ENCODE results near the gene SLC9A9. TPM values are rescaled to one million over a fixed set of nuclear protein-coding genes. Genes with fewer than 3 reads are reported as not detected.

Gene SLC9A9
- polyA plus RNA-seq, 1 donor (not counting 4 experiments of a cell fraction or from before 2014, with no cell fraction given), result 5.2 TPM

DNA sequence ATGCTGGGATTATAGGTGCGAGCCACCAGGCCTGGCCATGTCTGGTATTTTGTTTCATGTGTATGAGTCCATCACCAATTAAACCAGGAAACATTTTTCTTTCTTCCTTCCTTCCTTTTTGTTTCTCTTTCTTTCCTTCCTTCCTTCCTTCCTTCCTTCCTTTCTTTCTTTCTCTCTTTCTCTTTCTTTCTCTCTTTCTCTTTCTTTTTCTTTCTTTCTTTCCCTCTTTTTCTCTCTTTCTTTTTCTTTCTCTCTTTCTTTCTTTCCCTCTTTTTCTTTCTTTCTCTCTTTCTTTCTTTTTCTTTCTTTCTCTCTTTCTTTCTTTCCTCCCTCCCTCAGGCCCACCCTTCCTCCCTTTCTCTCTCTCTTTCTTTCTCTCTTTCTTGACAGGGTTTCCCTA lies 83.4 kb downstream of the SLC9A9 start:
- Histone ChIP-seq H4K20me1 (ENCODE audit: control insufficient read depth, extremely low read depth, insufficient read depth, low read length) (no peaks in the 10 kb centered on the region), H3K9me1 (ENCODE audit: control insufficient read depth, extremely low read depth, insufficient read depth, low read length) (no peaks in the 10 kb centered on the region), H3K4me1 (ENCODE audit: control insufficient read depth, extremely low read depth, insufficient read depth, low read length) (no peaks in the 10 kb centered on the region), H3K4me3 (ENCODE audit: control insufficient read depth in 2 of 3, extremely low read depth in 1 of 3, insufficient read depth in 2 of 3, low read depth in 1 of 3, low read length in 3 of 3) (no peak overlapping the region), H3K27me3 (ENCODE audit: control insufficient read depth, extremely low read depth, insufficient read depth, low read length) (no peaks in the 10 kb centered on the region), H3K27ac (ENCODE audit: control insufficient read depth, insufficient read depth, low read length) (no peak overlapping the region), H3K79me2 (ENCODE audit: control insufficient read depth, insufficient read depth, low read length) (no peaks in the 10 kb centered on the region), H3K9me3 (ENCODE audit: control insufficient read depth, low read depth, low read length) (no peaks in the 10 kb centered on the region), H3K36me3 (ENCODE audit: control insufficient read depth in 2 of 2, extremely low read depth in 1 of 2, insufficient read depth in 2 of 2, low read length in 2 of 2) (no peaks in the 10 kb centered on the region), H3K4me2 (ENCODE audit: control insufficient read depth, extremely low read depth, insufficient read depth, low read depth, low read length) (no peak overlapping the region), H2AFZ (ENCODE audit: control insufficient read depth, low read length) (no peak overlapping the region), H3K9ac (ENCODE audit: control insufficient read depth, extremely low read depth, insufficient read depth, low read length) (no peak overlapping the region)
- no peak for FAIRE-seq
- DNase-seq (ENCODE audit: low read depth, low spot score), result no peak
- dilution Hi-C loops (cut with MboI; ENCODE audit: extremely low pct_ligation_motif_present, low sequenced_read_pairs), result no loop called here
- TF ChIP-seq, protein P1, sequence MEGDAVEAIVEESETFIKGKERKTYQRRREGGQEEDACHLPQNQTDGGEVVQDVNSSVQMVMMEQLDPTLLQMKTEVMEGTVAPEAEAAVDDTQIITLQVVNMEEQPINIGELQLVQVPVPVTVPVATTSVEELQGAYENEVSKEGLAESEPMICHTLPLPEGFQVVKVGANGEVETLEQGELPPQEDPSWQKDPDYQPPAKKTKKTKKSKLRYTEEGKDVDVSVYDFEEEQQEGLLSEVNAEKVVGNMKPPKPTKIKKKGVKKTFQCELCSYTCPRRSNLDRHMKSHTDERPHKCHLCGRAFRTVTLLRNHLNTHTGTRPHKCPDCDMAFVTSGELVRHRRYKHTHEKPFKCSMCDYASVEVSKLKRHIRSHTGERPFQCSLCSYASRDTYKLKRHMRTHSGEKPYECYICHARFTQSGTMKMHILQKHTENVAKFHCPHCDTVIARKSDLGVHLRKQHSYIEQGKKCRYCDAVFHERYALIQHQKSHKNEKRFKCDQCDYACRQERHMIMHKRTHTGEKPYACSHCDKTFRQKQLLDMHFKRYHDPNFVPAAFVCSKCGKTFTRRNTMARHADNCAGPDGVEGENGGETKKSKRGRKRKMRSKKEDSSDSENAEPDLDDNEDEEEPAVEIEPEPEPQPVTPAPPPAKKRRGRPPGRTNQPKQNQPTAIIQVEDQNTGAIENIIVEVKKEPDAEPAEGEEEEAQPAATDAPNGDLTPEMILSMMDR (optimal IDR thresholded peaks at IDR 0.05 in 1 of 3, IDR thresholded peaks at IDR 0.05 in 1 of 3, conservative IDR thresholded peaks at IDR 0.05 in 1 of 3; ENCODE audit: extremely low read depth in 1 of 3, insufficient read depth in 2 of 3, low read length in 3 of 3), result no peak
- no peak for TF ChIP-seq EZH2 (IDR thresholded peaks at IDR 0.05; ENCODE audit: low read length)

DNA sequence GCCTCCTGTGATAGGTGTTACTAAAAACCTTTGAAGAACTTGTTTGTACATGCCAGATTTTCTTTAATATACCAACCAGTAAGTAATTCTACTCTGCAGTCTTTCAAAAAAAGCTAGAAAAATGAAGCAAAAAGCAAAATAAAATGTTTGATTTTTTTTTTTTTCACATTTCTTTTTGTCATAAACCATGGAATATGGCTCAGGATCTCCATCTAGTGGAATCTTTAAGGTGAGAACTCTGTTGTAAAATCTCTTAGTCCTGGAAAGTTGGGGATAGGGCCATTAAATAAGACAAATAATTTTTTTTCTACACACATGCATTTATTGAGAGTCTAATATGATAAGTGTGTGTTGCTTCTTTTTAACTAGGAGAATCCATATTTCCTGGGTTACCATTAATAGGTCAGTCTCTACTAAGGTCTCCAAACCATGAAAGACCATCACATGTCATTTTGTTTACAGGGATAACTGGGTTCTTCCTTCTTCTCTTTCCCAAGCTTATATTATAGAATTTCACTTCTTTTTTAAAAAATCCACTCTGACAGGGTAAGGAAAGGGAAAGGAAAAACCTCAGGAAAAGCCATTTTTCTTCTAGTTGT lies 84.6 kb downstream of the SLC9A9 start:
- Histone ChIP-seq H3K79me2 (ENCODE audit: control insufficient read depth, insufficient read depth, low read length) (no peaks in the 10 kb centered on the region), H4K20me1 (ENCODE audit: control insufficient read depth, extremely low read depth, insufficient read depth, low read length) (no peaks in the 10 kb centered on the region), H2AFZ (ENCODE audit: control insufficient read depth, low read length) (no peak overlapping the region), H3K9me3 (ENCODE audit: control insufficient read depth, low read depth, low read length) (no peaks in the 10 kb centered on the region), H3K4me2 (ENCODE audit: control insufficient read depth, extremely low read depth, insufficient read depth, low read depth, low read length) (no peak overlapping the region), H3K4me1 (ENCODE audit: control insufficient read depth, extremely low read depth, insufficient read depth, low read length) (no peaks in the 10 kb centered on the region), H3K27me3 (ENCODE audit: control insufficient read depth, extremely low read depth, insufficient read depth, low read length) (no peaks in the 10 kb centered on the region), H3K27ac (ENCODE audit: control insufficient read depth, insufficient read depth, low read length) (no peak overlapping the region), H3K9me1 (ENCODE audit: control insufficient read depth, extremely low read depth, insufficient read depth, low read length) (no peaks in the 10 kb centered on the region), H3K36me3 (ENCODE audit: control insufficient read depth in 2 of 2, extremely low read depth in 1 of 2, insufficient read depth in 2 of 2, low read length in 2 of 2) (no peaks in the 10 kb centered on the region), H3K4me3 (ENCODE audit: control insufficient read depth in 2 of 3, extremely low read depth in 1 of 3, insufficient read depth in 2 of 3, low read depth in 1 of 3, low read length in 3 of 3) (no peak overlapping the region), H3K9ac (ENCODE audit: control insufficient read depth, extremely low read depth, insufficient read depth, low read length) (no peak overlapping the region)
- dilution Hi-C loops (cut with MboI; ENCODE audit: extremely low pct_ligation_motif_present, low sequenced_read_pairs), result no loop called here
- DNase-seq (ENCODE audit: low read depth, low spot score) (no peak), FAIRE-seq (no peak)
- no peak for TF ChIP-seq EZH2 (IDR thresholded peaks at IDR 0.05; ENCODE audit: low read length)
- TF ChIP-seq, protein P1 (optimal IDR thresholded peaks at IDR 0.05 in 1 of 3, IDR thresholded peaks at IDR 0.05 in 1 of 3, conservative IDR thresholded peaks at IDR 0.05 in 1 of 3; ENCODE audit: extremely low read depth in 1 of 3, insufficient read depth in 2 of 3, low read length in 3 of 3), result peak in 2 of 3 experiments; percentile 44 to 47

Measured in keratinocyte (primary cell).